GM21526 (cell line): Measurements from ENCODE around the gene EIF2S3.

Source experiments
- ATAC-seq: cut with Tn5 transposase; IDR thresholded peaks from one replicate; pipeline ENCODE4 v1.9.1; 2021; ENCODE audit warnings: moderate library complexity; ENCODE audit not compliant: unreplicated experiment, low FRiP score

The EIF2S3 gene

DNA sequence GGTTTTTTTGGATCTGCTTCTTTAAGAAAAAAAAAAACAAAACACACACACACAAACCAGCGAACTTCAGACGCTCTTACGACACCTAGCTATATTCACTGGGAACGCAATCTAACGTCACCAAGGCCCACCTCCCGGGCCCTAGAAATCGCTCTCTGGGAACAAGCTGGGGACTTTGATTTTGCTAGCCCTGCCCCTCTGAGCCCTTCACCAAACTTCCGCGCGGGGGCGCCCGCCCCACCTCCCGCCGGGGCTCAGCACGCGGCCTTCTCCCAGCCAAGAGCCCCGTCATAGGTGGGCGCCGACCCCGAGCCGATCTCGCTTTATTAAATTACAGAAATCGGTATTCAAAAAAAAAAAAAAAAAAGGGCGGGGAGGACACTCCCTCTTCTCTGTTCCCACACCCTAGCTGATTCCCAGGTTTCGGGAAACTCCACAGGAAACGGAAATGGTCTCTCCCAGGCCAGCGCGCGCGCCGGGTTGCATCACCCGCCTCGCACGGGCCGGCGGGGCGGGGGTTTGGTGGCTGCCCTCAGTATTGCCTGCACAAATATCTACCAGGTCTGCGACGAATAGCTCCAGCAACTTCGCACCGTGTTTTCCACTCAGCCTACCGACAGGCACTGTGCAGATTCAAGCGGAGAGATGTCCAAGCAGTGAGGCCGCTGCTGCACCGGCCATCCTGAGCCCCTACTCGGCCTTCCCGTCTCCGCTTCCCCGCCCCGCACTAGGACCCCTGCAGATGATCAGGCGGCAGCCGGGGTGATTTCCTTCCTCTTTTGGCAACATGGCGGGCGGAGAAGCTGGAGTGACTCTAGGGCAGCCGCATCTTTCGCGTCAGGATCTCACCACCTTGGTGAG is at the start of gene EIF2S3:
Gene EIF2S3, plus strand, starts transcription at position 775 of the 861 bp plus-strand sequence. Its CDS starts 13 bp downstream, at position 788.
- peak; percentile 92 for ATAC-seq

GRCh38 chrX:24005028-24005427 is 49.7 kb upstream of the EIF2S3 start:
- ATAC-seq = no peak

DNA sequence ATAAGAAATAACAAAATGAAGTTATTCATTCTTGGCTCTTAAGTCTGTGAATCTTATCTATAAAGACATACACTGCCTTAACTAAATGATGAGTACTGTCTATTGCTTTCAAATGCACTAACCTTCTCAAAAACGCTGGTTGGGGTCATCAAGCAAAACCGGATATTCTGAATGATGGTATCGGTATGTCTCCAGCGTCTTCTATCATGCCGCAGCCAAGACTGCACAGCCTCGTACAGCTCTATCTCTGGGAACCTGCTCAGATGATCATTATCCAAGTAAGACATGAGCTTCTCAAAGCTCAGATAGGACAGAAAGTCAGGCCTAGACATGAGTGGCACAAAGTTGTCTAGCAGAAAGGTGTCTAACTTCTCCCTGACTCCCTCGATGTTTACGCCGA is 48.9 kb upstream of the EIF2S3 start:
- no peak for ATAC-seq

DNA sequence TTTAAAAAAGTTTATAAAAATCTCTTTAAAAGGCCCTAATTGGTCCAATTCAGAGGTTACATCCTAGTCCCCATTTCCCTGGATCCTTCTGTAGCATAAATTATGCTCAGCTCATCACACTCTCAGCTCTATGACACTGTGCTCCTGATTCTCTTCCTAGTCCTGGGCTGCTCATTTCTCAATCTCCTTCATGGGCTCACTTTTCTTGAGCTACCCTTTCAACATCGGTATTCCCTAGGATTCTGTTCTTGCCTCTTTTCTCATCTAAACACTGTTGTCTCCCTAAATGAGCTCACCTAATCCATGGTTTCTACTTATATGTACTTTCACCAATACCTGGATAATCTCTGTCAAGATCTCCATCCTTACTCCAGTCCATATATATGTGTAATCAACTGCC is 42.5 kb upstream of the EIF2S3 start:
- no peak for ATAC-seq

- peak; percentile 54 for ATAC-seq
Measured at GRCh38 chrX:24014388-24015018, 40.3 kb upstream of the EIF2S3 start.

GRCh38 chrX:24017674-24018073 is 37.1 kb upstream of the EIF2S3 start:
- no peak for ATAC-seq

GRCh38 chrX:24018809-24019208 is 35.9 kb upstream of the EIF2S3 start:
- ATAC-seq = no peak

GRCh38 chrX:24019448-24019847 is 35.3 kb upstream of the EIF2S3 start:
- ATAC-seq = no peak

DNA sequence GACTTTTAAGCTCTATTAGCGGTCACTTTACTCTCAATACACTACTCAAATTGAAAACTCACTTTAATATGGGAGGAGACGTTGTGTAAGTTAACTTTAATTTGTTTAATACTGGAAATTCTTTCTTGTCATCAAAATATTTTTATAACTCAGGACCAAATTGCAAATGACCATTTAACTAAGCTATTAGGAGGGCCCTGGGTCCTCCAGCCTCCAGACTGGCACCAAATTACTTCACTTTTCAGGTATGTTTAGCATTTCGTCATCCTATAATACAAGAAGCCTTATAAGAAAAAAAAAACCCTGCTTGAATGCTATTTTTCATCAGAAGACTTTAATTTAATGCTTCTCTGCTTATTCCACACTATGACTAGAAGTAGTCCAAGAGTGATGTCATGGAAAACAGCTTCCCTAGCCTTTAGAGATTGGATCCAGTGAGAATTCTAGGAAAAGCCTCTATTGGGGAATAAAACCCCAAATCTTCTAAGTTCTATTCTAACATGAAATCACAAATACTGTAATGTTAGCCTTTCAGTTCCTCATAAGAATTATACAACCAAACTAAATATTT is 34.4 kb upstream of the EIF2S3 start:
- no peak for ATAC-seq

DNA sequence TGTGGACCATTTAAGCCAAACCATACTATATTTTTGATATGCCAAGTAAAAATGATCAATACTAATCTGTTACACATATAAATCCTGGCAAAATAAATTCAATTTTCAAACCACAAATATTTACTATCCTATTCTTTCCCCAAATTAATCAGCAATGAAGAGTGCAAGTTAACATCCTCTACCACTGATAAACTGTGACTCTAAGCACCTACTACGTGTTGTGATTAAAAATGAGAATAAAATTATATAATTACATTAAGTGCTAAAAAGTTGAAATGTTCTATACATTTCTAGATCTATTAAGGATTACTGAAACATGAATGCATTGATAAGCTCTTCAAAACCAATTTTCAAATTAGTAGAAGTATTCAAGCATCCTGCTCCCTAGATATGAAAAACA is 31.2 kb upstream of the EIF2S3 start:
- no peak for ATAC-seq

DNA sequence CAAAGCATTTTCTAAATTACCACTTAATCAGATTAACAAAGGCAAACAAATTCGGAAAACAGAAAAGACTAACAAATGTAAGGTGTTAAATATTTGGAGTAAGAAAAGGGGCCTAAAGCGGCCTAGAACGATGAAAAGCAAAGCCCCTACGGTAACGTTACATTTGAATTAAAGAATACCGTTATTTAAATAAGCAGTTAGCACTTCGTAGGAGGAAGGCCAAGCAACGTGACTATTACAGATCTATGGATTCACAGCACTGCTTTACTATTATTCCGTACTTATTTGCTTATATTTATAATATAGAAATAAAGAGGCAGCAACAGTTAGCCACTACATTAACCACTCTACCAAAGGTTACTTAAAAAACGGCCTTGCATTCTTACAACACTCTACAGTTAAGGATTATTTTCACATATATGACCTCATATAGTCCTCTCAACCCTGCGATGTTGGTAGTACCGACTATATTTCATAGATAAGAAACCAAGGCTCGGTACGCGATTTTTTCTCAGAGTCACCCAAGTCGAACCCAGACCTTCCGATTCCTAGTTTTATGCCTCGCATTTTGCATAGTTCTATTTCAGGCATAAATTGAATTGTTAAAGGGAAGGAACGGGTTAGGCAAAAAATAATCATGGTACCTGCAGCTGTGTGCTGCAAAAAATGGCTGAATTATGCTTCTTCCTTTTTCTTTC is 30.6 kb upstream of the EIF2S3 start:
- ATAC-seq = no peak

- ATAC-seq = peak; percentile 88
Measured at GRCh38 chrX:24024819-24025740, 29.7 kb upstream of the EIF2S3 start.

- peak; percentile 31 for ATAC-seq
Measured at GRCh38 chrX:24025741-24026403, 28.9 kb upstream of the EIF2S3 start.

DNA sequence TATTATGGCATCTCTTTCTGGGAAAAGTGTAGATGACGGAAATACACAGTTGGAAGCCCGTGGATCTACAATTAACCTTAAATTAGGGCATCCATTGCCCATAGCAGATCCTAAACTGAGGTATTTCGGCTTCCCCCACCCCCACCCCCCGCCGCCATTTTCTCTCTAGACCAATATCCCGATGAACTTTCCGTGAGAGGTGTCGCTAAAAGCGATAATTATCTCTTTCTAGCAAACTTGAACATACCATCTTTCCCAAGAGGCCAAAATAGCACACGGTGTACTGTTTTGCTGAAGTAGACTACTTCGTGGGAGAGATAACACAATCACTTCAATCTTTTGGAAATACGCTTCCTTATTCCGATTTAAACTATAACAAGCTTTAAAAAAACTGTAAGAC is 28.3 kb upstream of the EIF2S3 start:
- ATAC-seq = no peak

DNA sequence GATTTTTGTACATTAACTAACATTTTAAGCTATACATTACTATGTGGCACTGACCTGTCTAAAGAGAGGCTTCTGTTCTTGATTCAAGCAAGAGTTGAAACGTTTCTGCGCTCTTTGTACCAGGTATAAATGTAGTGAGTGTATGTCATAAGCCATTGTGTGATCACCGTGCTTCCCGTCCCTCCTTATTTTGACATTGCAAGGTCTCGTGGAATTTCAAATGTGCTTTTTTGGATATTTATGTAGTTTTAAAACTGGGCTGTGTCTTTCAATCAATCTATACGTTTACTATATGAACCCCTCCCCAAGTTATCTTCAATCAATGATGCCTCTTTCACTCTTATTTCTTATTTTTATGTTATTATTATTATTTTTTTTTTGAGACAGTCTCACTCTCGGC is 27.7 kb upstream of the EIF2S3 start, which contains the start of gene KLHL15:
Gene KLHL15, minus strand, starts transcription at position 101 of the 400 bp plus-strand sequence. CDS start 20,493 bp downstream, outside the sequence.
- no peak for ATAC-seq

- no peak for ATAC-seq
Measured at GRCh38 chrX:24027985-24028384, 26.8 kb upstream of the EIF2S3 start.

DNA sequence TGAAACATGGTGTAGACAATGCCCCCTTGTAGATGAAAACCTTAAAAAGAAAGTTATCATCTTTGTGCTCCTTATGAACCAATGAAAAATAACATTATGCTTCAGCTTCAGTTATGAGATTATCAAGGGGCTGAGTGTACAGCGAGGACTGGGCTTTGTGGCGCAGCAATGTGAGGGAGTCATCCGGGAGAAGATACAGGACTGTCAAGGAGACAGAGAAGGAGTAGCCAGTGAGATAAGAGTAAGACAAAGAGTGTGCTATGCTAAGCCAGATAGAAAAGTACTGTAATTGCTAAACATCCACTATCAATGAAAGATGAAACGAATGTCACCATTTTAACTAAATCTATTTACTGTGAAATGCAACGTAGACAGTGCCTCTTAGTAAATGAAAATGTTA is 24.2 kb upstream of the EIF2S3 start:
- ATAC-seq = no peak

DNA sequence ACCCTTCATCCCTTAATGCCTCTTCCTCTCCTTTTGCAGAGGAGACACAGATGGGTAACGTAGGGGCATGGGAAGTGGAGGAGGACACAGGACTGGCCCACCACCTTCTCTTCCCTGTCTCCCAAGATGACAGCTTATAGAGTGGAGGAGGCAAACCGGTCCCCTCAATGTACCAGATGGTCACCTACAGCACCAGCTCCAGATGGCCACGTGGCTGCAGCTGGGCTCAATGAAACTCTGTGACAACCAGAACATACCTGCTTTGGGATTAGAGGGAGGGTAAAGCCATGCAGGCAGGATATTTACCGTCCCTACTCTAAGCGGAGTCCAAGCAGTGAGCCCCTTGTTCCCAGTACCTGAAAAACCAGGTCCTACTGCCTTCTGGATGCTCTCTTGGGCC is 20.3 kb upstream of the EIF2S3 start:
- ATAC-seq = no peak

DNA sequence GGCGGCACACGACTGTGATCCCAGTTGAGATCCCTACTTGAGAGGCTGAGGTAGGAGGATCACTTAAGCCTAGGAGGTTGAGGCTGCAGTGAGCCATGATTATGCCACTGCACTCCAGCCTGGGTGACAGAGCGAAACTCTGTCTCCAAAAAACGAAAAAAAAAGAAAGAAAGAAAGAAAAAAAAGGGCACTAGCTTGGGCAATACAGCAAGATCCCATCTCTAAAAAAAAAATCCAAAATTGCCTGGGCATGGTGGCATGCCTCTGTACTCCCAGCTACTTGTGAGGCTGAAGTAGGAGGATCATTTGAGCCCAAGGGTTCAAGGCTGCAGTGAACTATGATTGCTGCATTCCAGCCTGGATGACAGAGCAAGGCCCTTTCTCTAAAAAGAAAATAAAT is 17.0 kb upstream of the EIF2S3 start:
- ATAC-seq = no peak
